ENCODE measurements around the gene ANKS1B.

ANKS1B gene

GRCh38 chr12:98990648-98991047 lies 994.1 kb downstream of the ANKS1B start:
- TF ChIP-seq GATA3 (IDR thresholded peaks at IDR 0.05; ENCODE audit: low read depth, low read length) (no peak), GATA2 (IDR thresholded peaks at IDR 0.05; ENCODE audit: low read depth, low read length) (no peak)

- TF ChIP-seq GATA2 (IDR thresholded peaks at IDR 0.05; ENCODE audit: low read depth, low read length) (no peak), GATA3 (IDR thresholded peaks at IDR 0.05; ENCODE audit: low read depth, low read length) (no peak)
Observed at GRCh38 chr12:98985156-98985555, 999.6 kb downstream of the ANKS1B start.

- TF ChIP-seq GATA2 (IDR thresholded peaks at IDR 0.05; ENCODE audit: low read depth, low read length) (no peak), GATA3 (IDR thresholded peaks at IDR 0.05; ENCODE audit: low read depth, low read length) (no peak)
Observed at GRCh38 chr12:98983647-98984046, 1001.1 kb downstream of the ANKS1B start.

- TF ChIP-seq GATA3 (IDR thresholded peaks at IDR 0.05; ENCODE audit: low read depth, low read length): no peak
- TF ChIP-seq GATA2 (IDR thresholded peaks at IDR 0.05; ENCODE audit: low read depth, low read length): no peak
Observed at GRCh38 chr12:98980508-98980907, 1004.2 kb downstream of the ANKS1B start.

- TF ChIP-seq GATA2 (IDR thresholded peaks at IDR 0.05; ENCODE audit: low read depth, low read length): no peak
- no peak for TF ChIP-seq GATA3 (IDR thresholded peaks at IDR 0.05; ENCODE audit: low read depth, low read length)
Observed at GRCh38 chr12:98977186-98977585, 1007.5 kb downstream of the ANKS1B start.

- TF ChIP-seq GATA2 (IDR thresholded peaks at IDR 0.05; ENCODE audit: low read depth, low read length): no peak
- no peak for TF ChIP-seq GATA3 (IDR thresholded peaks at IDR 0.05; ENCODE audit: low read depth, low read length)
Observed at GRCh38 chr12:98974767-98975381, 1009.9 kb downstream of the ANKS1B start.

- no peak for TF ChIP-seq GATA2 (IDR thresholded peaks at IDR 0.05; ENCODE audit: low read depth, low read length)
- no peak for TF ChIP-seq GATA3 (IDR thresholded peaks at IDR 0.05; ENCODE audit: low read depth, low read length)
Observed at GRCh38 chr12:98973395-98973794, 1011.3 kb downstream of the ANKS1B start.

GRCh38 chr12:98970950-98971349 lies 1013.8 kb downstream of the ANKS1B start:
- no peak for TF ChIP-seq GATA3 (IDR thresholded peaks at IDR 0.05; ENCODE audit: low read depth, low read length)
- no peak for TF ChIP-seq GATA2 (IDR thresholded peaks at IDR 0.05; ENCODE audit: low read depth, low read length)

GRCh38 chr12:98970210-98970609 lies 1014.5 kb downstream of the ANKS1B start:
- no peak for TF ChIP-seq GATA2 (IDR thresholded peaks at IDR 0.05; ENCODE audit: low read depth, low read length)
- no peak for TF ChIP-seq GATA3 (IDR thresholded peaks at IDR 0.05; ENCODE audit: low read depth, low read length)

- no peak for TF ChIP-seq GATA2 (IDR thresholded peaks at IDR 0.05; ENCODE audit: low read depth, low read length)
- no peak for TF ChIP-seq GATA3 (IDR thresholded peaks at IDR 0.05; ENCODE audit: low read depth, low read length)
Observed at GRCh38 chr12:98968896-98969295, 1015.8 kb downstream of the ANKS1B start.

GRCh38 chr12:98955284-98955683 lies 1029.5 kb downstream of the ANKS1B start:
- TF ChIP-seq GATA3 (IDR thresholded peaks at IDR 0.05; ENCODE audit: low read depth, low read length) (no peak), GATA2 (IDR thresholded peaks at IDR 0.05; ENCODE audit: low read depth, low read length) (no peak)

- TF ChIP-seq GATA3 (IDR thresholded peaks at IDR 0.05; ENCODE audit: low read depth, low read length): no peak
- no peak for TF ChIP-seq GATA2 (IDR thresholded peaks at IDR 0.05; ENCODE audit: low read depth, low read length)
Observed at GRCh38 chr12:98954506-98954905, 1030.2 kb downstream of the ANKS1B start.

GRCh38 chr12:98951406-98951805 lies 1033.3 kb downstream of the ANKS1B start:
- TF ChIP-seq GATA3 (IDR thresholded peaks at IDR 0.05; ENCODE audit: low read depth, low read length): no peak
- TF ChIP-seq GATA2 (IDR thresholded peaks at IDR 0.05; ENCODE audit: low read depth, low read length): no peak

- TF ChIP-seq GATA3 (IDR thresholded peaks at IDR 0.05; ENCODE audit: low read depth, low read length): no peak
- TF ChIP-seq GATA2 (IDR thresholded peaks at IDR 0.05; ENCODE audit: low read depth, low read length): no peak
Observed at GRCh38 chr12:98948343-98948949, 1036.3 kb downstream of the ANKS1B start.

GRCh38 chr12:98945864-98946263 lies 1038.9 kb downstream of the ANKS1B start:
- TF ChIP-seq GATA2 (IDR thresholded peaks at IDR 0.05; ENCODE audit: low read depth, low read length) (no peak), GATA3 (IDR thresholded peaks at IDR 0.05; ENCODE audit: low read depth, low read length) (no peak)

All from SH-SY5Y (cell line).